HG03575 (cell line): ENCODE data around the gene PPM1H.

Experiments used
- ATAC-seq: cut with Tn5 transposase; IDR thresholded peaks from one replicate; pipeline ENCODE4 v1.9.1; 2021; ENCODE audit not compliant: unreplicated experiment, insufficient number of reproducible peaks, low FRiP score; ENCODE audit errors: extremely low read depth

Gene PPM1H

GRCh38 chr12:62784576-62784975 is 150.4 kb downstream of the PPM1H start:
- ATAC-seq = no peak

- ATAC-seq = no peak
These were observed 151.1 kb downstream of the PPM1H start for GRCh38 chr12:62783881-62784280.

GRCh38 chr12:62781136-62781880 is 153.6 kb downstream of the PPM1H start:
- no peak for ATAC-seq

GRCh38 chr12:62779488-62779887 is 155.5 kb downstream of the PPM1H start:
- ATAC-seq = no peak

GRCh38 chr12:62778187-62778586 is 156.8 kb downstream of the PPM1H start:
- no peak for ATAC-seq

- no peak for ATAC-seq
These were observed 158.0 kb downstream of the PPM1H start for GRCh38 chr12:62776997-62777396.

GRCh38 chr12:62776575-62776974 is 158.4 kb downstream of the PPM1H start:
- no peak for ATAC-seq

GRCh38 chr12:62774794-62775193 is 160.2 kb downstream of the PPM1H start:
- ATAC-seq = no peak

GRCh38 chr12:62772416-62772955 is 162.5 kb downstream of the PPM1H start:
- ATAC-seq = no peak

GRCh38 chr12:62771828-62772227 is 163.1 kb downstream of the PPM1H start:
- no peak for ATAC-seq

GRCh38 chr12:62770381-62770780 is 164.6 kb downstream of the PPM1H start:
- no peak for ATAC-seq

GRCh38 chr12:62769076-62769619 is 165.8 kb downstream of the PPM1H start:
- ATAC-seq = no peak

- ATAC-seq = no peak
These were observed 167.0 kb downstream of the PPM1H start for GRCh38 chr12:62767946-62768345.

GRCh38 chr12:62767496-62767895 is 167.5 kb downstream of the PPM1H start:
- ATAC-seq = no peak

- ATAC-seq = no peak
These were observed 168.5 kb downstream of the PPM1H start for GRCh38 chr12:62766496-62766895.

GRCh38 chr12:62763861-62764645 is 170.9 kb downstream of the PPM1H start:
- ATAC-seq = no peak

GRCh38 chr12:62763312-62763711 is 171.6 kb downstream of the PPM1H start:
- no peak for ATAC-seq

- no peak for ATAC-seq
These were observed 172.3 kb downstream of the PPM1H start for GRCh38 chr12:62762645-62763044.

- ATAC-seq = no peak
These were observed 173.3 kb downstream of the PPM1H start for GRCh38 chr12:62761658-62762057.

GRCh38 chr12:62760779-62761178 is 174.2 kb downstream of the PPM1H start:
- ATAC-seq = no peak
